Sigmoid colon (tissue), 7 donors: ENCODE results near the gene TLL2. TPM values are rescaled to one million over a fixed set of nuclear protein-coding genes. Genes with fewer than 3 reads are reported as not detected.

Experiments
- DNase-seq: peaks from one replicate; pipeline ENCODE4 v3.0.0-alpha.2; 2019
- H3K27ac ChIP-seq, 4 donors: fragments of 200-600 bp; sonication (generic); one replicate each; pipeline ENCODE4 v1.5.1; 2016 to 2019; ENCODE audit warnings: mild to moderate bottlenecking in 1 of 4
- H3K27me3 ChIP-seq, 3 donors: fragments of 200-600 bp; sonication (generic); one replicate each; pipeline ENCODE4 v1.5.1; 2019; ENCODE audit warnings: mild to moderate bottlenecking in 1 of 3
- H3K36me3 ChIP-seq, 4 donors: fragments of 200-600 bp; sonication (generic); one replicate each; pipeline ENCODE4 v1.5.1; 2016 to 2019
- H3K4me1 ChIP-seq, 4 donors: fragments of 200-600 bp; sonication (generic); one replicate each; pipeline ENCODE4 v1.5.1; 2017 to 2019
- H3K4me3 ChIP-seq, 4 donors: fragments of 200-600 bp; sonication (generic); one replicate each; pipeline ENCODE4 v1.5.1; 2017 to 2019; ENCODE audit warnings: mild to moderate bottlenecking in 2 of 4, moderate library complexity in 1 of 4
- H3K9me3 ChIP-seq, 4 donors: fragments of 200-600 bp in 3 of 4; sonication (generic) in 3 of 4; one replicate each; pipeline versions ENCODE4 v1.5.1 to v1.6.1; 2013 to 2019
- EP300 ChIP-seq, 4 donors: sonication (generic); formaldehyde crosslinking; IDR thresholded peaks; one replicate each; pipeline ENCODE4 v1.6.1; 2017; ENCODE audit warnings: antibody characterized with exemption in 4 of 4
- POLR2A ChIP-seq, 2 donors: fragments of 450-650 bp; IDR thresholded peaks; one replicate each; pipeline ENCODE4 v1.6.1; 2016; ENCODE audit warnings: antibody characterized with exemption in 2 of 2, mild to moderate bottlenecking in 2 of 2, moderate library complexity in 2 of 2
- POLR2AphosphoS5 ChIP-seq, 4 donors: sonication (generic); formaldehyde crosslinking; IDR thresholded peaks; one replicate each; pipeline ENCODE4 v1.6.1; 2017; ENCODE audit warnings: antibody characterized with exemption in 4 of 4
- WGBS, 2 donors: extraction: QIAGEN DNeasy Blood & Tissue Kit; methylation state at CpG; one replicate each; pipeline ENCODE4 v1.1.7; 2013; 5-methylcytosine and 5-hydroxymethylcytosine counted together
- intact Hi-C: fragments of 100-400 bp; cut with DNase I; formaldehyde crosslinking; loops from one replicate; pipeline ENCODE4 v1.15.1; 2023
- polyA plus RNA-seq, 3 donors: library from polyadenylated mRNA; stranded (reverse); fragments of 200-250 nt; gene quantifications; one replicate each; pipeline ENCODE4 v1.2.3, GENCODE V29; 2013
- total RNA-seq, 4 donors: library from RNA; depleted of rRNA; stranded (reverse); fragments of >200 nt; gene quantifications; one replicate each; pipeline ENCODE4 v1.1.0, GENCODE V29; 2016
- TF ChIP-seq, protein P1 (sequence below), 4 experiments: fragments of 450-650 bp in 3 of 4; fragments of 200-600 bp in 1 of 4; IDR thresholded peaks; one replicate each; pipeline ENCODE4 v1.5.1; 2016 to 2019; ENCODE audit warnings: antibody characterized with exemption in 4 of 4, mild to moderate bottlenecking in 3 of 4, moderate library complexity in 2 of 4
- donor health status: healthy with polysubstance abuse.
- donor health status: Bipolar disorder and iron deficiency.
- donor health status: healthy.

Gene TLL2
- total and polyA plus RNA-seq, 7 donors: 0.14 to 2.2 (median 0.36) TPM; not detected in 2

GRCh38 chr10:96376483-96376882 is 137.2 kb downstream of the TLL2 start:
- Histone ChIP-seq H3K36me3 (no peaks in the 10 kb centered on the region), H3K27me3 (no peaks in the 10 kb centered on the region), H3K4me1 (peaks cover 0 to 58% (median 55%) of the 10 kb centered on the region in 4 donors), H3K4me3 (no peak overlapping the region), H3K9me3 (no peaks in the 10 kb centered on the region), H3K27ac (peak overlapping the region in 3 of 4 donors; percentile 51 to 74 (median 68))
- TF ChIP-seq, protein P1, sequence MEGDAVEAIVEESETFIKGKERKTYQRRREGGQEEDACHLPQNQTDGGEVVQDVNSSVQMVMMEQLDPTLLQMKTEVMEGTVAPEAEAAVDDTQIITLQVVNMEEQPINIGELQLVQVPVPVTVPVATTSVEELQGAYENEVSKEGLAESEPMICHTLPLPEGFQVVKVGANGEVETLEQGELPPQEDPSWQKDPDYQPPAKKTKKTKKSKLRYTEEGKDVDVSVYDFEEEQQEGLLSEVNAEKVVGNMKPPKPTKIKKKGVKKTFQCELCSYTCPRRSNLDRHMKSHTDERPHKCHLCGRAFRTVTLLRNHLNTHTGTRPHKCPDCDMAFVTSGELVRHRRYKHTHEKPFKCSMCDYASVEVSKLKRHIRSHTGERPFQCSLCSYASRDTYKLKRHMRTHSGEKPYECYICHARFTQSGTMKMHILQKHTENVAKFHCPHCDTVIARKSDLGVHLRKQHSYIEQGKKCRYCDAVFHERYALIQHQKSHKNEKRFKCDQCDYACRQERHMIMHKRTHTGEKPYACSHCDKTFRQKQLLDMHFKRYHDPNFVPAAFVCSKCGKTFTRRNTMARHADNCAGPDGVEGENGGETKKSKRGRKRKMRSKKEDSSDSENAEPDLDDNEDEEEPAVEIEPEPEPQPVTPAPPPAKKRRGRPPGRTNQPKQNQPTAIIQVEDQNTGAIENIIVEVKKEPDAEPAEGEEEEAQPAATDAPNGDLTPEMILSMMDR (IDR thresholded peaks at IDR 0.05): no peak
- TF ChIP-seq EP300 (IDR thresholded peaks at IDR 0.05) (no peak), POLR2AphosphoS5 (IDR thresholded peaks at IDR 0.05) (no peak), POLR2A (IDR thresholded peaks at IDR 0.05) (no peak)
- no peak for DNase-seq
- WGBS, 2 donors: 75 to 77% methylated on average over 7 of the region's 7 CpGs
- intact Hi-C loops: loop anchor here (5.0 to 10.0 kb wide), 2 partner anchors 208 to 661 kb away; partner anchors contain the start of gene TM9SF3

DNA sequence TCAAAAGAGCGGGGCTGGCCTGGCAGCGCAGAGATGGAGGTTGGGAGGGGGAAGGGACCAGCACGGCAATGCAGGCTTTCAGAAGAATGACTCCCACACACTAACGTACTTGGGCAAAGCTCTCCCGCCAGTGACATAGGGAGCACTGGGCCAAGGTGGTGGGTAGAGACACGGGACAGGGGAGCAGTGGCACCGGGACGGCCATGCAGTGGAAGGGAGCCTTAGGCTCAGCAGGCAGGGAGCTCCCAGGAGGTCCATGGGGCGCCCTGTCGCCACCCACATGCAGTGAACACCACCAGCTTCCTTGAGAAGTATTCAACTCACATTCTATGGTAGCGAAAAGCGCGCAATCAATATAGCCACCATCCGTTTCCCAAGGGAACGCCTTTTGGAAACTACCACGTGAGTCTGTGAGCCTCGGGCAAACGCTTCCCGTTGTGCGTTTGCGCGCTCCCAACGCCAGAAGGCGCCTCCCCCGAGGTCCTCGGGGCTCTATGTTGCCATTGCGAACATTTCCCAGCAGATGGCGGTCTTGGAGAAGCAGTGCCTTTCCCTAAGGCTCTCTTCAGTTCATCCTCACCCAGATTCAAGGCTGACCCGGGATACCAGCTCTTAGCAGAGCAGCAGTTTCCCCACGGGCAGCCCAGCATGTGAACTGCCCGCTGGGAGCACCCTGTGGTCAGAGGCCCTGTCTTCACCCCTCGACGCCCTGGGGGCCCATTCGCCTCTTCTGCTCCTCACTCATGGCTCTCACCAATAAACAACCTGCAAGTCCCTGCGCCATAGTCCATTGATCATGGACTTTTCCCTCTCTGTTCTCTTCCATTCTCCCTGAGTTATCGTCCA is 138.5 kb downstream of the TLL2 start:
- DNase-seq: peak; percentile 93
- H3K27me3 ChIP-seq: no peaks in the 10 kb centered on the region
- WGBS, 2 donors: 5 to 6% methylated on average over 36 of the region's 36 CpGs
- intact Hi-C loops: loop anchor here (1.0 to 10.0 kb wide), 6 partner anchors 21 to 662 kb away; partner anchors contain the start of genes TLL2 and TM9SF3
- peaks cover 0 to 52% (median 48%) of the 10 kb centered on the region in 4 donors for H3K4me1 ChIP-seq
- TF ChIP-seq POLR2A (IDR thresholded peaks at IDR 0.05) (no peak), POLR2AphosphoS5 (IDR thresholded peaks at IDR 0.05) (peak in 3 of 4 donors; percentile 43 to 49 (median 49)), EP300 (IDR thresholded peaks at IDR 0.05) (no peak)
- TF ChIP-seq, protein P1 (IDR thresholded peaks at IDR 0.05): peak; percentile 92 to 99 (median 96)
- H3K27ac ChIP-seq: no peak overlapping the region
- H3K4me3 ChIP-seq: peak overlapping the region; percentile 21 to 46 (median 43)
- H3K9me3 ChIP-seq: no peaks in the 10 kb centered on the region
- H3K36me3 ChIP-seq: no peaks in the 10 kb centered on the region

GRCh38 chr10:96374639-96374984 is 139.1 kb downstream of the TLL2 start:
- peak overlapping the region in 3 of 4 donors; percentile 21 to 46 (median 43) for H3K4me3 ChIP-seq
- no peaks in the 10 kb centered on the region for H3K9me3 ChIP-seq
- intact Hi-C loops: loop anchor here (2.0 to 10.0 kb wide), 2 partner anchors 42 to 210 kb away; partner anchors contain the start of gene TM9SF3
- DNase-seq: no peak
- H3K36me3 ChIP-seq: no peaks in the 10 kb centered on the region
- TF ChIP-seq, protein P1 (IDR thresholded peaks at IDR 0.05): no peak
- TF ChIP-seq EP300 (IDR thresholded peaks at IDR 0.05) (no peak), POLR2AphosphoS5 (IDR thresholded peaks at IDR 0.05) (no peak), POLR2A (IDR thresholded peaks at IDR 0.05) (no peak)
- 23 to 41% methylated on average over 9 of the region's 9 CpGs for WGBS, 2 donors
- H3K27ac ChIP-seq: no peak overlapping the region
- peaks cover 0 to 48% (median 47%) of the 10 kb centered on the region in 4 donors for H3K4me1 ChIP-seq
- H3K27me3 ChIP-seq: no peaks in the 10 kb centered on the region

- intact Hi-C loops: loop anchor here (2.0 to 10.0 kb wide), 2 partner anchors 43 to 211 kb away; partner anchors contain the start of gene TM9SF3
Observed at GRCh38 chr10:96374004-96374403, 139.7 kb downstream of the TLL2 start.

More at GRCh38 chr10:96374004-96374403, 139.7 kb downstream of the TLL2 start:
- DNase-seq: no peak
- no peaks in the 10 kb centered on the region for H3K36me3 ChIP-seq
- 87 to 89% methylated on average over 5 of the region's 5 CpGs for WGBS, 2 donors
- no peaks in the 10 kb centered on the region for H3K9me3 ChIP-seq
- TF ChIP-seq, protein P1 (IDR thresholded peaks at IDR 0.05): no peak
- TF ChIP-seq POLR2AphosphoS5 (IDR thresholded peaks at IDR 0.05) (no peak), EP300 (IDR thresholded peaks at IDR 0.05) (no peak), POLR2A (IDR thresholded peaks at IDR 0.05) (no peak)
- no peak overlapping the region for H3K27ac ChIP-seq
- no peaks in the 10 kb centered on the region for H3K27me3 ChIP-seq
- peaks cover 0 to 44% (median 42%) of the 10 kb centered on the region in 4 donors for H3K4me1 ChIP-seq
- no peak overlapping the region for H3K4me3 ChIP-seq
